ENCODE measurements around the gene TOP3B.

DNA sequence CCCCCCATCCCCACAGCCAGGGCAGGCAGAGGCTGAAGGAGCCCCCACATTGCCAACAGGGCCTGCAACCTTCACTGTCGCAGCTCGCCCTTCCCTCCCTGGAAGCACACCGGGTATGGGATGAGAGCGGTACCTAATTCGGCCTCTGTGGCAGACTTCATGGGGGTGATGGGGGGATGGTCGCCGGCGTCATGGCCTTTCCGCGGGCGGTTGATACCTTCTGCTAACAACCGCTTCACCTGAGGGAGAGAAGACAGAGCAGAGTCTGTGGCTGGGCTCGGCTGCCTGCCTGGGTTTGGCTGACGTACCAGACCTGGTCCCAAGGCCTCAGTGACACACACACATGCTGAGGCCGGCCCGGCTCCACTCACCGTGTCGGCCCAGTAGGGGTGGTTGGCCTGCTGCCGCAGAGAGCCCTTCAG lies 18.8 kb downstream of the TOP3B start:
- TF ChIP-seq, protein P1, sequence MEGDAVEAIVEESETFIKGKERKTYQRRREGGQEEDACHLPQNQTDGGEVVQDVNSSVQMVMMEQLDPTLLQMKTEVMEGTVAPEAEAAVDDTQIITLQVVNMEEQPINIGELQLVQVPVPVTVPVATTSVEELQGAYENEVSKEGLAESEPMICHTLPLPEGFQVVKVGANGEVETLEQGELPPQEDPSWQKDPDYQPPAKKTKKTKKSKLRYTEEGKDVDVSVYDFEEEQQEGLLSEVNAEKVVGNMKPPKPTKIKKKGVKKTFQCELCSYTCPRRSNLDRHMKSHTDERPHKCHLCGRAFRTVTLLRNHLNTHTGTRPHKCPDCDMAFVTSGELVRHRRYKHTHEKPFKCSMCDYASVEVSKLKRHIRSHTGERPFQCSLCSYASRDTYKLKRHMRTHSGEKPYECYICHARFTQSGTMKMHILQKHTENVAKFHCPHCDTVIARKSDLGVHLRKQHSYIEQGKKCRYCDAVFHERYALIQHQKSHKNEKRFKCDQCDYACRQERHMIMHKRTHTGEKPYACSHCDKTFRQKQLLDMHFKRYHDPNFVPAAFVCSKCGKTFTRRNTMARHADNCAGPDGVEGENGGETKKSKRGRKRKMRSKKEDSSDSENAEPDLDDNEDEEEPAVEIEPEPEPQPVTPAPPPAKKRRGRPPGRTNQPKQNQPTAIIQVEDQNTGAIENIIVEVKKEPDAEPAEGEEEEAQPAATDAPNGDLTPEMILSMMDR (IDR thresholded peaks at IDR 0.05) = no peak
- no peak for TF ChIP-seq POLR2A (IDR thresholded peaks at IDR 0.05)

Data from tibial nerve (tissue), 3 donors.